Measurements from ENCODE around the gene DHX30.

- TF ChIP-seq BDP1 (IDR thresholded peaks at IDR 0.05; ENCODE audit: insufficient read depth, insufficient read length) (no peak), ZBTB34 (CRISPR knock-in tag; IDR thresholded peaks at IDR 0.05) (no peak), ATF7 (IDR thresholded peaks at IDR 0.05) (no peak), CEBPB (tag; IDR thresholded peaks at IDR 0.05) (no peak), RUNX1 (IDR thresholded peaks at IDR 0.05; ENCODE audit: low read depth) (no peak), EZH2 (IDR thresholded peaks at IDR 0.05; ENCODE audit: borderline replicate concordance, low read depth, low read length) (no peak), SMAD4 (CRISPR knock-in tag; conservative IDR thresholded peaks at IDR 0.05) (no peak), POLR2AphosphoS5 (IDR thresholded peaks at IDR 0.05; ENCODE audit: control insufficient read depth, insufficient read depth, low read depth, low read length) (no peak), ZBTB7A (IDR thresholded peaks at IDR 0.05; ENCODE audit: borderline replicate concordance, control insufficient read depth, low read depth, low read length) (no peak), ZNF445 (CRISPR knock-in tag; IDR thresholded peaks at IDR 0.05; ENCODE audit: low read depth) (no peak), EP300 (IDR thresholded peaks at IDR 0.05; ENCODE audit: low read length) (no peak), NFYB (IDR thresholded peaks at IDR 0.05; ENCODE audit: extremely low read depth, insufficient read length) (no peak)
Observed at GRCh38 chr3:47772788-47773187, 30.1 kb upstream of the DHX30 start.
